ENCODE measurements around the gene ADCY2. TPM values are rescaled to one million over a fixed set of nuclear protein-coding genes. Genes with fewer than 3 reads are reported as not detected.

Gene ADCY2
- total RNA-seq, 1 experiment from 2014 or later, result not detected

DNA sequence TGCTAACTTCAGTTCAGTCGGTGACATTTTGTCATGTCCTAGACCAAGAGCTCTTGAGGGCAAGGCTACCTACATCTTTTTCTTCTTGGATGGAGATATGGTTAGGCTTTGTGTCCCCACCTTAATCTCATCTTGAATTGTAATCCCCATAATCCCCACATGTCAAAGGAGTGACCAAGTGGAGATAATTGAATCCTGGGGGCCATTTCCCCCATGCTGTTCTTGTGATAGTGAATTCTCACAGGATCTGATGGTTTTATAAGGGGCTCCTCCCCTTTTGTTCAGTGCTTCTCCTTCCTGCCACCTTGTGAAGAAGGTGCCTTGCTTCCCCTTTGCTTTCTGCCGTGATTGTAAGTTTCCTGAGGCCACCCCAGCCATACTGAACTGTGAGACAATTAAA, 457.1 kb downstream of the ADCY2 start:
- intact Hi-C loops (cut with micrococcal nuclease; ENCODE audit: unreplicated experiment), result loop anchor here (10.0 kb wide), 1 partner anchor 88 kb away; no protein-coding TSS in a partner anchor
- TF ChIP-seq, protein P1, sequence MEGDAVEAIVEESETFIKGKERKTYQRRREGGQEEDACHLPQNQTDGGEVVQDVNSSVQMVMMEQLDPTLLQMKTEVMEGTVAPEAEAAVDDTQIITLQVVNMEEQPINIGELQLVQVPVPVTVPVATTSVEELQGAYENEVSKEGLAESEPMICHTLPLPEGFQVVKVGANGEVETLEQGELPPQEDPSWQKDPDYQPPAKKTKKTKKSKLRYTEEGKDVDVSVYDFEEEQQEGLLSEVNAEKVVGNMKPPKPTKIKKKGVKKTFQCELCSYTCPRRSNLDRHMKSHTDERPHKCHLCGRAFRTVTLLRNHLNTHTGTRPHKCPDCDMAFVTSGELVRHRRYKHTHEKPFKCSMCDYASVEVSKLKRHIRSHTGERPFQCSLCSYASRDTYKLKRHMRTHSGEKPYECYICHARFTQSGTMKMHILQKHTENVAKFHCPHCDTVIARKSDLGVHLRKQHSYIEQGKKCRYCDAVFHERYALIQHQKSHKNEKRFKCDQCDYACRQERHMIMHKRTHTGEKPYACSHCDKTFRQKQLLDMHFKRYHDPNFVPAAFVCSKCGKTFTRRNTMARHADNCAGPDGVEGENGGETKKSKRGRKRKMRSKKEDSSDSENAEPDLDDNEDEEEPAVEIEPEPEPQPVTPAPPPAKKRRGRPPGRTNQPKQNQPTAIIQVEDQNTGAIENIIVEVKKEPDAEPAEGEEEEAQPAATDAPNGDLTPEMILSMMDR (IDR thresholded peaks at IDR 0.05; ENCODE audit: insufficient read depth in 1 of 2, low read depth in 1 of 2, low read length in 1 of 2, severe bottlenecking in 1 of 2, unreplicated experiment in 1 of 2), result no peak
- POLR2A ChIA-PET, result no interaction called here
- Mint-ChIP-seq H3K27ac (ENCODE audit: unreplicated experiment) (no peak overlapping the region), H3K36me3 (ENCODE audit: insufficient read depth, unreplicated experiment) (peaks cover 6% of the 10 kb centered on the region), H3K4me3 (ENCODE audit: unreplicated experiment) (no peak overlapping the region), H3K27me3 (ENCODE audit: insufficient read depth, unreplicated experiment) (peaks cover 5% of the 10 kb centered on the region), H3K9me3 (ENCODE audit: unreplicated experiment) (no peaks in the 10 kb centered on the region), H3K4me1 (ENCODE audit: low read depth, unreplicated experiment) (peaks cover 5% of the 10 kb centered on the region)
- Histone ChIP-seq H3K4me1 (no peaks in the 10 kb centered on the region; the same call in 1 of the 2 replicates), H3K27me3 (replicated peaks; ENCODE audit: control insufficient read depth, insufficient read depth, low read length) (no peaks in the 10 kb centered on the region), H3K9me3 (peaks cover 5% of the 10 kb centered on the region; the same call in 1 of the 2 replicates), H3K36me3 (ENCODE audit: control insufficient read depth, insufficient read depth, low read length) (no peaks in the 10 kb centered on the region), H3K4me3 (ENCODE audit: low read depth, low read length) (no peak overlapping the region)
- CTCF ChIA-PET, result no interaction called here
- no TSS peak for BruUV-seq (replicated peaks)
- DNase-seq, result no peak

DNA sequence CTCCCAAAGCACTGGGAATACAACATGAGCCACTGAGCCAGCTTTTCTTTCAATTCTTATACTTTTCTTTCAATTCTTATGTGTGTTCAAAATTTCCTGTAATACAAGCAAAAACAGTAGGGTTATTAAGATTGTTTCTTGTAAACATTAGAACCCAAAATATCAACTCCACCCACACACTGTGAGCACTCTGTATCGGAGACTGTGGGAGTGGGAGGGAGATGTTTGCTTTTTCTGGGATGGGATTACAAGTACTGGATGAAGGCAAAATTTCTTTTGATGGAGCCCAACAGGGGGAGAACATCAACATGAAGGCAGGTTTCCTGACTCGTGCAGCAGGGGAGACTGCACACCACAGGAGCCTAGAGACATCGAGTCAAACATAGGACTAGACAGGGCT, 459.7 kb downstream of the ADCY2 start:
- H3K36me3 Mint-ChIP-seq (ENCODE audit: insufficient read depth, unreplicated experiment), result peaks cover 13% of the 10 kb centered on the region

DNA sequence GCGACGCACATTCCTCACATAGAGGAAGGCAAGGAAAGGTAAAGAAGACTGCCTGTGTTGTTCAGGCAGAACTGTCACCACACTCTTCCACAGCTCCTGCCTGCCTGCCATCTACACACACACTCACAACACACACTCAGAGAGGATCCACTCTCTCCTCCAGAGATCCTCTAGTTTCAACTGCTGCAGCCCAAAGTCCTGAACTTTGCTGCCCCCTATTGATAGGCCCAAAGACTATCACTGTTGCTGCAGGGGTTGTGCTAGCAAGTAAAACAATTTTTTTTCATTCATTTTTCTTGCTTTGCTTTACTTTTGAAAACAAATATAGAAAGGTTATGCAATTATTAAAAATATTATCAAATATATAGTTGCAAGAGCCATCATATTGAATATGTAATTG, 460.9 kb downstream of the ADCY2 start:
- no peaks in the 10 kb centered on the region for H3K9me3 Mint-ChIP-seq (ENCODE audit: unreplicated experiment)
- Histone ChIP-seq H3K36me3 (ENCODE audit: control insufficient read depth, insufficient read depth, low read length) (no peaks in the 10 kb centered on the region), H3K27me3 (replicated peaks; ENCODE audit: control insufficient read depth, insufficient read depth, low read length) (no peaks in the 10 kb centered on the region), H3K9me3 (no peaks in the 10 kb centered on the region), H3K4me3 (ENCODE audit: low read depth, low read length) (no peak overlapping the region), H3K4me1 (no peaks in the 10 kb centered on the region)
- BruUV-seq (replicated peaks), result no TSS peak
- no peak overlapping the region for H3K4me3 Mint-ChIP-seq (ENCODE audit: unreplicated experiment)
- H3K27ac Mint-ChIP-seq (ENCODE audit: unreplicated experiment), result no peak overlapping the region
- peak in 1 of 2 experiments; percentile 54 for DNase-seq
- TF ChIP-seq, protein P1 (IDR thresholded peaks at IDR 0.05; ENCODE audit: insufficient read depth in 1 of 2, low read depth in 1 of 2, low read length in 1 of 2, severe bottlenecking in 1 of 2, unreplicated experiment in 1 of 2), result peak; percentile 45 to 51
- intact Hi-C loops (cut with micrococcal nuclease; ENCODE audit: unreplicated experiment), result loop anchor here (10.0 kb wide), 1 partner anchor 92 kb away; no protein-coding TSS in a partner anchor
- CTCF ChIA-PET, result no interaction called here
- no peaks in the 10 kb centered on the region for H3K27me3 Mint-ChIP-seq (ENCODE audit: insufficient read depth, unreplicated experiment)
- POLR2A ChIA-PET, result no interaction called here
- H3K4me1 Mint-ChIP-seq (ENCODE audit: low read depth, unreplicated experiment), result peaks cover 5% of the 10 kb centered on the region
- peaks cover 7% of the 10 kb centered on the region for H3K36me3 Mint-ChIP-seq (ENCODE audit: insufficient read depth, unreplicated experiment)

More for the DNA sequence above, 459.7 kb downstream of the ADCY2 start:
- Histone ChIP-seq H3K4me3 (ENCODE audit: low read depth, low read length) (no peak overlapping the region), H3K36me3 (ENCODE audit: control insufficient read depth, insufficient read depth, low read length) (no peaks in the 10 kb centered on the region), H3K27me3 (replicated peaks; ENCODE audit: control insufficient read depth, insufficient read depth, low read length) (no peaks in the 10 kb centered on the region), H3K9me3 (peaks cover 5% of the 10 kb centered on the region; the same call in 1 of the 2 replicates), H3K4me1 (no peaks in the 10 kb centered on the region)
- Mint-ChIP-seq H3K4me3 (ENCODE audit: unreplicated experiment) (no peak overlapping the region), H3K9me3 (ENCODE audit: unreplicated experiment) (no peaks in the 10 kb centered on the region), H3K27me3 (ENCODE audit: insufficient read depth, unreplicated experiment) (no peaks in the 10 kb centered on the region), H3K4me1 (ENCODE audit: low read depth, unreplicated experiment) (peaks cover 5% of the 10 kb centered on the region), H3K27ac (ENCODE audit: unreplicated experiment) (no peak overlapping the region)
- CTCF ChIA-PET, result no interaction called here
- TF ChIP-seq, protein P1 (IDR thresholded peaks at IDR 0.05; ENCODE audit: insufficient read depth in 1 of 2, low read depth in 1 of 2, low read length in 1 of 2, severe bottlenecking in 1 of 2, unreplicated experiment in 1 of 2), result no peak
- intact Hi-C loops (cut with micrococcal nuclease; ENCODE audit: unreplicated experiment), result loop anchor here (10.0 kb wide), 1 partner anchor 91 kb away; no protein-coding TSS in a partner anchor
- POLR2A ChIA-PET, result no interaction called here
- no peak for DNase-seq
- BruUV-seq (replicated peaks), result no TSS peak

Measured in Caco-2 (cell line).